SK-N-SH treated with all-trans-retinoic acid at 6 μM for 48 hours (cell line): ENCODE results near the gene ATP6V0C.

Source experiments
- ARNTL ChIP-seq: fragments of 450-650 bp; formaldehyde crosslinking; IDR thresholded peaks from 2 replicates; pipeline ENCODE4 v1.5.0; 2020; ENCODE audit warnings: low read depth, mild to moderate bottlenecking, moderate library complexity, borderline replicate concordance
- CSRNP3 ChIP-seq: fragments of 250-450 bp; sonication (Bioruptor Pico); IDR thresholded peaks from 2 replicates; pipeline ENCODE4 v1.5.1; 2021; ENCODE audit warnings: mild to moderate bottlenecking, moderate library complexity
- ESRRG ChIP-seq: fragments of 250-450 bp; sonication (Bioruptor Pico); IDR thresholded peaks from 2 replicates; pipeline ENCODE4 v1.6.1; 2021; ENCODE audit warnings: mild to moderate bottlenecking
- GLIS3 ChIP-seq: fragments of 250-450 bp; sonication (Bioruptor Pico); IDR thresholded peaks from 2 replicates; pipeline ENCODE4 v1.5.0; 2020; ENCODE audit warnings: mild to moderate bottlenecking, moderate library complexity
- ISL1 ChIP-seq: fragments of 250-450 bp; sonication (Bioruptor Pico); IDR thresholded peaks from 2 replicates; pipeline ENCODE4 v2.1.2; 2022; ENCODE audit warnings: mild to moderate bottlenecking, moderate library complexity
- PATZ1 ChIP-seq: fragments of 250-450 bp; sonication (Bioruptor Pico); IDR thresholded peaks from 2 replicates; pipeline ENCODE4 v1.8.0; 2020; ENCODE audit warnings: mild to moderate bottlenecking, moderate library complexity, borderline replicate concordance
- RARB ChIP-seq: fragments of 250-450 bp; sonication (Bioruptor Pico); IDR thresholded peaks from 2 replicates; pipeline ENCODE4 v1.8.0; 2021; ENCODE audit warnings: mild to moderate bottlenecking, moderate library complexity
- TCF4 ChIP-seq: fragments of 250-450 bp; sonication (Bioruptor Pico); IDR thresholded peaks from 2 replicates; pipeline ENCODE4 v1.8.0; 2021; ENCODE audit warnings: mild to moderate bottlenecking, moderate library complexity, borderline replicate concordance
- TOX ChIP-seq: fragments of 250-450 bp; sonication (Bioruptor Pico); IDR thresholded peaks from 2 replicates; pipeline ENCODE4 v1.8.0; 2021; ENCODE audit warnings: mild to moderate bottlenecking, moderate library complexity, borderline replicate concordance
- ZNF70 ChIP-seq: fragments of 450-650 bp; formaldehyde crosslinking; IDR thresholded peaks from 2 replicates; pipeline ENCODE4 v1.5.0; 2020; ENCODE audit warnings: mild to moderate bottlenecking, moderate library complexity

- TF ChIP-seq ESRRG (CRISPR knock-in tag) (no peak), RARB (CRISPR knock-in tag) (no peak), TCF4 (CRISPR knock-in tag) (no peak), GLIS3 (CRISPR knock-in tag) (no peak), TOX (no peak), PATZ1 (CRISPR knock-in tag) (no peak), ZNF70 (CRISPR knock-in tag) (no peak), ARNTL (CRISPR knock-in tag) (no peak), CSRNP3 (CRISPR knock-in tag) (no peak), ISL1 (CRISPR knock-in tag) (no peak)
These were observed 12.6 kb upstream of the ATP6V0C start for GRCh38 chr16:2500918-2501750.
